Measurements from ENCODE around the gene ZBTB47. TPM values are rescaled to one million over a fixed set of nuclear protein-coding genes. Genes with fewer than 3 reads are reported as not detected.

The ZBTB47 gene
- total and polyA plus RNA-seq, 10 of the 15 experiments (the other 5 are each of a cell fraction or from before 2014, with no cell fraction given), result 0.04 to 3.4 (median 1.0) TPM; not detected in 1

- no peaks in the 10 kb centered on the region for H3K4me1 ChIP-seq (ENCODE audit: control insufficient read depth, insufficient read depth, low read length)
- no peak for DNase-seq (ENCODE audit: low read depth, low spot score)
- no peak overlapping the region for H3K27ac ChIP-seq (ENCODE audit: control insufficient read depth, insufficient read depth)
- H3K9me3 ChIP-seq (replicated peaks; ENCODE audit: control insufficient read depth, insufficient read depth, low read length), result no peaks in the 10 kb centered on the region; the same call in 1 of the 3 replicates
- ChIA-PET SMC1A (ENCODE audit: uncharacterized antibody, unreplicated experiment) (no interaction called here), POLR2A (no interaction called here), CTCF (interaction anchor here (1.4 kb wide), 1 partner anchor 66 kb away, joined by 3 read pairs; no protein-coding TSS in a partner anchor), RAD21 (ENCODE audit: unreplicated experiment) (no interaction called here)
- ATAC-seq, result no peak
- no TSS peak for BruUV-seq (replicated peaks)
- in situ Hi-C loops (cut with MboI) (no loop called here), intact Hi-C loops (cut with micrococcal nuclease; ENCODE audit: unreplicated experiment) (no loop called here)
- no peak overlapping the region for H2AFZ ChIP-seq (ENCODE audit: control insufficient read depth, low read depth, low read length)
- no peak overlapping the region for H3K4me3 ChIP-seq
- H4K20me1 ChIP-seq (ENCODE audit: control insufficient read depth, insufficient read depth), result no peaks in the 10 kb centered on the region
- no peaks in the 10 kb centered on the region for H3K36me3 ChIP-seq (ENCODE audit: control insufficient read depth in 2 of 2, insufficient read depth in 2 of 2, low read length in 1 of 2)
- no peaks in the 10 kb centered on the region for H3K27me3 ChIP-seq (replicated peaks in 1 of 2; ENCODE audit: control insufficient read depth in 2 of 2, insufficient read depth in 2 of 2, low read length in 1 of 2)
- H3K4me2 ChIP-seq (ENCODE audit: control insufficient read depth, insufficient read depth), result no peak overlapping the region
- no peak overlapping the region for H3K9ac ChIP-seq (ENCODE audit: control insufficient read depth, insufficient read depth, low read length)
- FAIRE-seq, result no peak
- H3K79me2 ChIP-seq (ENCODE audit: control insufficient read depth, insufficient read depth, low read length), result no peaks in the 10 kb centered on the region
- 31% methylated on average over 4 of the region's 4 CpGs for WGBS (ENCODE audit: insufficient coverage, insufficient replicate concordance, low lambda C conversion rate, missing lambda C conversion rate)
- TF ChIP-seq ZBTB33 (IDR thresholded peaks at IDR 0.05) (no peak), MEF2B (IDR thresholded peaks at IDR 0.05; ENCODE audit: partially characterized antibody, poor library complexity, severe bottlenecking) (no peak), NFIC (IDR thresholded peaks at IDR 0.05; ENCODE audit: low read depth, low read length) (no peak), FOS (IDR thresholded peaks at IDR 0.05; ENCODE audit: borderline replicate concordance, extremely low read depth, insufficient read length) (no peak), MYC (IDR thresholded peaks at IDR 0.05; ENCODE audit: insufficient read depth, insufficient read length, insufficient replicate concordance, low read length, severe bottlenecking) (no peak), IRF5 (IDR thresholded peaks at IDR 0.05; ENCODE audit: borderline replicate concordance) (no peak), TCF3 (IDR thresholded peaks at IDR 0.05; ENCODE audit: borderline replicate concordance, insufficient read depth, low read depth, low read length) (no peak), KLF5 (IDR thresholded peaks at IDR 0.05; ENCODE audit: partially characterized antibody) (no peak), ZNF217 (IDR thresholded peaks at IDR 0.05) (no peak), ZNF24 (IDR thresholded peaks at IDR 0.05) (no peak), MEF2A (IDR thresholded peaks at IDR 0.05; ENCODE audit: insufficient read depth, low read depth, low read length) (no peak), SRF (IDR thresholded peaks at IDR 0.05; ENCODE audit: low read depth in 2 of 2, low read length in 2 of 2) (no peak), EP300 (IDR thresholded peaks at IDR 0.05; ENCODE audit: borderline replicate concordance in 1 of 2, control insufficient read depth in 1 of 2, low read depth in 2 of 2, low read length in 2 of 2) (no peak), HDAC2 (IDR thresholded peaks at IDR 0.05) (no peak), CUX1 (IDR thresholded peaks at IDR 0.05; ENCODE audit: insufficient replicate concordance, low read depth, low read length) (no peak)
Measured at GRCh38 chr3:42680806-42681205, 27.3 kb downstream of the ZBTB47 start.

Measured in GM12878 (cell line).